HepG2 (cell line): ENCODE measurements around the gene AUTS2.

Experiments
- CTCF ChIP-seq: sonication (generic); formaldehyde crosslinking; IDR thresholded peaks from 2 replicates; pipeline ENCODE4 v1.5.0; 2020; ENCODE audit warnings: mild to moderate bottlenecking, missing genetic modification reagents, moderate library complexity
- FIP1L1 ChIP-seq: fragments of 200-400 bp; formaldehyde crosslinking; IDR thresholded peaks from 2 replicates; pipeline ENCODE4 v1.6.1; 2018; ENCODE audit warnings: low read depth, mild to moderate bottlenecking, low read length, moderate library complexity, borderline replicate concordance; ENCODE audit not compliant: insufficient read depth
- KAT8 ChIP-seq: IDR thresholded peaks from 2 replicates; pipeline ENCODE4 v1.6.1; 2016; ENCODE audit warnings: missing genetic modification reagents, missing compliant biosample characterization
- POLR2A ChIP-seq, 2 experiments: IDR thresholded peaks; 2 replicates each; pipeline ENCODE4 v1.6.1; 2011; ENCODE audit warnings: low read depth in 2 of 2, low read length in 2 of 2, mild to moderate bottlenecking in 1 of 2, moderate library complexity in 1 of 2; ENCODE audit not compliant: insufficient read depth in 1 of 2
- THAP11 ChIP-seq: IDR thresholded peaks from 2 replicates; pipeline ENCODE4 v1.6.1; 2016; ENCODE audit warnings: missing biosample characterization, missing genetic modification reagents
- YY1 ChIP-seq: IDR thresholded peaks from 2 replicates; pipeline ENCODE4 v1.6.1; 2011; ENCODE audit warnings: low read length, low read depth, moderate library complexity, mild to moderate bottlenecking; ENCODE audit not compliant: insufficient read depth, insufficient replicate concordance
- TF ChIP-seq, protein P1 (sequence below): IDR thresholded peaks from 2 replicates; pipeline ENCODE4 v1.6.1; 2016; ENCODE audit warnings: mild to moderate bottlenecking, missing biosample characterization, missing genetic modification reagents

DNA sequence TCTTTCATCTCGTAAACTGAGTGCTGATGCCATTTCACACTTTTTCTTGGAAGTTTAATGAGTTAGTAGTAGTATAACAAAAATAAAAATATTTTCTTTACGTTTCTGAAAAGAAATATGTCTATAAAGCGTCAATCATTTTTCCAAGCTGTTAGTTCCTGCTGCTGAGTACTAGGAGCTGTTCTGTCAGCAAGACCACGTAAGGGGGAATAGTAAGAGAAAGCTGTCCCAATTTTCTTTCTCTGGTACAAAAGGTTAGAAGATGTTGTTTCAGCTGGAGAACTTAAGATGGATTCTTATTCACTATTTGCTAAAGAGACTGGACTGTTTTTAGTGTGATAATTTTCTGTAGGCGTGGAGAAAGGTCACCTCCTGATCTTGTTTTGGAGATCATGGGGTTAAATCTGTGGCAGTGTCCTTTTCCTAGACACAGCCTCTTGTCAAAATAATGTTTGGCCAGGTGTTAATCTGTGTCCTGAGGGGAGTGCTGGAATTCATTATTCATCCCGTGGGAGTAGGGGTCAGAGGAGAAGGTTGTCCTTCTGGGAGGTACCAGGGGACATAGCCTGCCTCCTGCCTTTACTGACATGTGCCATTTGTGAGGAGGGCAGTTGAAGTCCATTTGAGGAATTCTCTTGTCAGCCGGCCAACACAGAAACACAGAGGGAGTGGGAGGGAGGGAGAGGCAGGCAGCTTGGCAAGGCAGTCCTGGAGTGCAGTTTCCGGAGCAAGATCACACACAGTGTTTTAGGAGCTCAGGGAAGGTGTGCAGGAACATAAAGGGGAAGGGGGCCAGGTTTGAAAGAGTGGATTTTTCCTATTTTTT is 368.7 kb downstream of the AUTS2 start:
- TF ChIP-seq CTCF (no peak), POLR2A (IDR thresholded peaks at IDR 0.05; ENCODE audit: insufficient read depth in 1 of 2, low read depth in 2 of 2, low read length in 2 of 2) (no peak), YY1 (no peak), KAT8 (no peak), THAP11 (CRISPR knock-in tag) (no peak), FIP1L1 (no peak)
- TF ChIP-seq, protein P1, sequence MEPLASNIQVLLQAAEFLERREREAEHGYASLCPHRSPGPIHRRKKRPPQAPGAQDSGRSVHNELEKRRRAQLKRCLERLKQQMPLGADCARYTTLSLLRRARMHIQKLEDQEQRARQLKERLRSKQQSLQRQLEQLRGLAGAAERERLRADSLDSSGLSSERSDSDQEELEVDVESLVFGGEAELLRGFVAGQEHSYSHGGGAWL (CRISPR knock-in tag) = no peak
